ENCODE results near the gene PM20D1. TPM values are rescaled to one million over a fixed set of nuclear protein-coding genes. Genes with fewer than 3 reads are reported as not detected.
"Not testable (repeated sequence)": the region's sequence is repeated elsewhere in the genome, so short reads cannot be mapped to it uniquely, and the experiment has no call there.

The PM20D1 gene
- total RNA-seq, 2 donors from 2014 or later: 0.14 TPM; not detected in 1

DNA sequence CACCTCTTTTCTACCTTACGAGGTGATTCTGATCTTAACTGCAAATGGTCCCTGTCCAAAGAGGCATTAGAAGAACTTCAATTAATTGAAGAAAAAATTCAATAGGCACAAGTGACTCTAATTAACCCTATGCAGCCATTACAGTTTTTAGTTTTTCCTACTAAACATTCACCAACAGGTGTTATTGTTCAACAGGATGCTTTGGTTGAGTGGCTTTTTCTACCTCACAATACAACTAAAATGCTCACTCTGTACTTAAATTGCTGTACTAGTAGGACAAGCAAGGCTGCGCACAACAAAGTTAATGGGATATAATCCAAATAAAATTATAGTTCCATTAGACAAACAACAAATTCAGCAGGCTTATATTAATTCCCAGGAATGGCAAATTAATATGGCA lies 11.6 kb upstream of the PM20D1 start:
- Histone ChIP-seq H3K4me3 (no peak overlapping the region), H3K36me3 (no peaks in the 10 kb centered on the region), H3K4me1 (ENCODE audit: control insufficient read depth in 1 of 2, low read depth in 2 of 2) (no peaks in the 10 kb centered on the region), H3K27me3 (replicated peaks; ENCODE audit: insufficient read depth) (no peaks in the 10 kb centered on the region), H3K9me3 (peaks cover under 1% of the 10 kb centered on the region), H3K27ac (no peak overlapping the region)
- DNase-seq (ENCODE audit: low spot score) (no peak), ATAC-seq (ENCODE audit: insufficient number of reproducible peaks, low FRiP score, low read depth) (no peak)
- TF ChIP-seq, protein P1, sequence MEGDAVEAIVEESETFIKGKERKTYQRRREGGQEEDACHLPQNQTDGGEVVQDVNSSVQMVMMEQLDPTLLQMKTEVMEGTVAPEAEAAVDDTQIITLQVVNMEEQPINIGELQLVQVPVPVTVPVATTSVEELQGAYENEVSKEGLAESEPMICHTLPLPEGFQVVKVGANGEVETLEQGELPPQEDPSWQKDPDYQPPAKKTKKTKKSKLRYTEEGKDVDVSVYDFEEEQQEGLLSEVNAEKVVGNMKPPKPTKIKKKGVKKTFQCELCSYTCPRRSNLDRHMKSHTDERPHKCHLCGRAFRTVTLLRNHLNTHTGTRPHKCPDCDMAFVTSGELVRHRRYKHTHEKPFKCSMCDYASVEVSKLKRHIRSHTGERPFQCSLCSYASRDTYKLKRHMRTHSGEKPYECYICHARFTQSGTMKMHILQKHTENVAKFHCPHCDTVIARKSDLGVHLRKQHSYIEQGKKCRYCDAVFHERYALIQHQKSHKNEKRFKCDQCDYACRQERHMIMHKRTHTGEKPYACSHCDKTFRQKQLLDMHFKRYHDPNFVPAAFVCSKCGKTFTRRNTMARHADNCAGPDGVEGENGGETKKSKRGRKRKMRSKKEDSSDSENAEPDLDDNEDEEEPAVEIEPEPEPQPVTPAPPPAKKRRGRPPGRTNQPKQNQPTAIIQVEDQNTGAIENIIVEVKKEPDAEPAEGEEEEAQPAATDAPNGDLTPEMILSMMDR (IDR thresholded peaks at IDR 0.05): no peak

DNA sequence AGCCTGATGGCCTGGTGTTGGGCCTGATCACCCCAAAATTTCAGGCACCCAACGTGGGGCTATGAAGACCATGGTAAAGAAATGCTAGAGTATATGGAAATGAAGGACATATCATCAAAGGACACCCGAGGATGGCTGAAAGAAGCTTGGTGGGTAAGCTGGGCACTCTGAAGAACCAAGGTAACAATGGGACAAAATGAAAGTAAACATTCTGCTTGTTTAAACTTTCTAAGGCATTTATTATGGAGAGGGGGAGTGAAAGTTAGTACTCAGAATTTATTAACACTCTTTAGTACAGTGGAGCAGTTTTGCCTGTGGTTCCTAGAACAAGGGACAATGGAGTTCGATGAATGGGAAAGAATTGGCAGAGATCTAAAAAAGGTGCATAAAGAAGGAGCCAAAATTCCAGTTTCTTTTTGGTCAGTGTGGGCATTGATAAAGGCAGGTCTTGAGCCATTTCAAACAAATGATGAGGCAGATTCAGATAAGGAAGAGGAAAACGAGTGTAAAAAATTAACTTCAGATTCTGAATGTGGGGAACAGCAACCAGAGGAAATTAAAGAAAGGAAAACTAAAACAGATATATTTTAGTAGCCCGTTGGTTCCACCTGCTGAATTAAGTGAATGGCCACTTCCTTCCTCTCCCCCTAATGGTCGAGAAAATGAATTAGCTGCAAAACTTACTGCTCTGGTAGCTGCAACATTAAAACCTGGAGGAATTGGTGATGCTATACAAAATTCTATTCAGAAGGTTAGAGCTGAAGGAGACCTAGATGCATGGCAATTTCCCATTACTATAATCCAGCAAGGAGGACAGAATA lies 8.4 kb upstream of the PM20D1 start:
- TF ChIP-seq, protein P1 (IDR thresholded peaks at IDR 0.05): no peak
- ATAC-seq (ENCODE audit: insufficient number of reproducible peaks, low FRiP score, low read depth): no peak
- H3K27me3 ChIP-seq (replicated peaks; ENCODE audit: insufficient read depth): no peaks in the 10 kb centered on the region

DNA sequence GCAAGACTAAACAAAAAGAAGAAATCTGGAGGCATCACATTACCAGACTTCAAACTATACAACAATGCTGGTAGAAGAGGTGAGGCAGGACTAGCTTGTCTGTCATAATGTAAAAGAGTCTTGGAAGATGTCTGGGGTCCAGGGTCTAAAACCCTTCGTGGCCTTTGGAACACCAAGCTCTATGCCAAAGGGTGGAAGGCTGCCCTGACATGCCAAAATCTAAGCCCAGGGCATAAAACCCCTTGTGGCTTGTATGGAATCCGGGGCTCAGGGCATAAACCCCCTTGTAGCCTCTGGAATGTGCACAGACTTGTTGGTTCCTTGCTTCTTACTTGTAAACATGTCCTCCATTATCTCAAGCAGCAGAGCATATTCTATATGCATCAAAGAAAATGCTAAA lies 7.6 kb upstream of the PM20D1 start:
- not testable (repeated sequence) for H3K27me3 ChIP-seq (replicated peaks; ENCODE audit: insufficient read depth); H3K9me3 ChIP-seq; H3K4me3 ChIP-seq; H3K4me1 ChIP-seq (ENCODE audit: control insufficient read depth in 1 of 2, low read depth in 2 of 2); H3K36me3 ChIP-seq; H3K27ac ChIP-seq; ATAC-seq (ENCODE audit: insufficient number of reproducible peaks, low FRiP score, low read depth); DNase-seq (ENCODE audit: low spot score)

More for the DNA sequence above, 8.4 kb upstream of the PM20D1 start:
- H3K36me3 ChIP-seq: no peaks in the 10 kb centered on the region
- no peak overlapping the region for H3K4me3 ChIP-seq
- H3K9me3 ChIP-seq: peaks cover 7% of the 10 kb centered on the region
- no peak overlapping the region for H3K27ac ChIP-seq
- no peaks in the 10 kb centered on the region for H3K4me1 ChIP-seq (ENCODE audit: control insufficient read depth in 1 of 2, low read depth in 2 of 2)
- no peak for DNase-seq (ENCODE audit: low spot score)

DNA sequence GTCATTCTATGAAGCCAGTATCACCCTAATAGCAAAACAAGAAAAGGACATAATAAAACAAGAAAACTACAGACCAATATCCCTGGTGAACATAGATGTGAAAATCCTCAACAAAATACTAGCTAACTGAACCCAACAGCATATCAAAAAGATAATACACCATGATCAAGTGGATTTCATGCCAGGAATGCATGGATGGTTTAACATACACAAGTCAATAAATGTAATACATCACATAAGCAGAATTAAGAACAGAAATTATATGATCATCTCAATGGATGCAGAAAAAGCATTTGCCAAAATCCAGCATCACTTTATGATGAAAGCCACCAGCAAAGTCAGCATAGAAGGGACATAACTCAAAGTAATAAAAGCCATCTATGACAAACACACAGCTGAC lies 6.5 kb upstream of the PM20D1 start:
- DNase-seq (ENCODE audit: low spot score): no peak
- H3K27me3 ChIP-seq (replicated peaks; ENCODE audit: insufficient read depth): no peaks in the 10 kb centered on the region
- no peak for ATAC-seq (ENCODE audit: insufficient number of reproducible peaks, low FRiP score, low read depth)
- no peak overlapping the region for H3K27ac ChIP-seq
- H3K4me1 ChIP-seq (ENCODE audit: control insufficient read depth in 1 of 2, low read depth in 2 of 2): no peaks in the 10 kb centered on the region
- no peaks in the 10 kb centered on the region for H3K36me3 ChIP-seq
- TF ChIP-seq, protein P1 (IDR thresholded peaks at IDR 0.05): no peak
- H3K9me3 ChIP-seq: peaks cover 7% of the 10 kb centered on the region
- H3K4me3 ChIP-seq: no peak overlapping the region

DNA sequence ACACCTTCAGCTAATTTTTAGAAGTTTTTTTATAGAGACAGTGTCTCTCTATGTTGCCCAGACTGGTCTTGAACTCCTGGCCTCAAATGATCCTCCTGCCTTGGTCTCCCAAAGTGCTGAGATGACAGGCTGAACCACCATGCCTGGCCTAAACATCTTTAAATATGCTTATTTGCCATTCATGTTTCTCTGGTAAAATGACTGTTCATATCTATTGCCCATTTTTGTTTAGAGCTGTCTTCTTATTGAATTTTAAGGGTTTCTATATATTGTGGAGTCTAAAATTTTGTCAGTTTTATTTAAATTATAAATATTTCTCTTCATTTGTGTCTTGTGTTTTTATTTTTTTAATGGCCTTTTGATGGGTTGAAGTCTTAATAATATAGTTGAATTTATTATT lies 3.0 kb upstream of the PM20D1 start:
- H3K9me3 ChIP-seq: peaks cover 7% of the 10 kb centered on the region
- ATAC-seq (ENCODE audit: insufficient number of reproducible peaks, low FRiP score, low read depth) (no peak), DNase-seq (ENCODE audit: low spot score) (no peak)
- no peaks in the 10 kb centered on the region for H3K27me3 ChIP-seq (replicated peaks; ENCODE audit: insufficient read depth)
- TF ChIP-seq, protein P1 (IDR thresholded peaks at IDR 0.05): no peak
- no peaks in the 10 kb centered on the region for H3K4me1 ChIP-seq (ENCODE audit: control insufficient read depth in 1 of 2, low read depth in 2 of 2)
- H3K27ac ChIP-seq: no peak overlapping the region
- no peak overlapping the region for H3K4me3 ChIP-seq
- H3K36me3 ChIP-seq: no peaks in the 10 kb centered on the region

Measured in thoracic aorta (tissue), 2 donors.